UCSD-AML1 (cell line): ENCODE measurements around the gene LRMDA.

Source experiments
- DNase-seq: peaks from one replicate; lab custom pipeline; 2025; ENCODE audit not compliant: unreplicated experiment; lab: John Stamatoyannopoulos, UW

The LRMDA gene

GRCh38 chr10:76394707-76395042 lies 963.3 kb downstream of the LRMDA start:
- no peak for DNase-seq

GRCh38 chr10:76395251-76395650 lies 963.8 kb downstream of the LRMDA start:
- no peak for DNase-seq

- no peak for DNase-seq
Measured at GRCh38 chr10:76396134-76396533, 964.7 kb downstream of the LRMDA start.

- DNase-seq: no peak
Measured at GRCh38 chr10:76397181-76398042, 966.0 kb downstream of the LRMDA start.

- no peak for DNase-seq
Measured at GRCh38 chr10:76398043-76398710, 966.8 kb downstream of the LRMDA start.

GRCh38 chr10:76399226-76399625 lies 967.8 kb downstream of the LRMDA start:
- DNase-seq: no peak

- DNase-seq: no peak
Measured at GRCh38 chr10:76401006-76401405, 969.6 kb downstream of the LRMDA start.

- no peak for DNase-seq
Measured at GRCh38 chr10:76403912-76404311, 972.5 kb downstream of the LRMDA start.

GRCh38 chr10:76404531-76404930 lies 973.1 kb downstream of the LRMDA start:
- DNase-seq: no peak

- DNase-seq: no peak
Measured at GRCh38 chr10:76405922-76406321, 974.5 kb downstream of the LRMDA start.

- DNase-seq: no peak
Measured at GRCh38 chr10:76408646-76409045, 977.2 kb downstream of the LRMDA start.

- no peak for DNase-seq
Measured at GRCh38 chr10:76411729-76412435, 980.5 kb downstream of the LRMDA start.

GRCh38 chr10:76415554-76415953 lies 984.1 kb downstream of the LRMDA start:
- no peak for DNase-seq

- no peak for DNase-seq
Measured at GRCh38 chr10:76416642-76417041, 985.2 kb downstream of the LRMDA start.

- no peak for DNase-seq
Measured at GRCh38 chr10:76420725-76421124, 989.3 kb downstream of the LRMDA start.

GRCh38 chr10:76422769-76423168 lies 991.3 kb downstream of the LRMDA start:
- no peak for DNase-seq

GRCh38 chr10:76428551-76429367 lies 997.3 kb downstream of the LRMDA start:
- DNase-seq: no peak

GRCh38 chr10:76429368-76430060 lies 998.1 kb downstream of the LRMDA start:
- DNase-seq: no peak

GRCh38 chr10:76430061-76430645 lies 998.7 kb downstream of the LRMDA start:
- no peak for DNase-seq
